ENCODE measurements around the gene PDS5B.

DNA sequence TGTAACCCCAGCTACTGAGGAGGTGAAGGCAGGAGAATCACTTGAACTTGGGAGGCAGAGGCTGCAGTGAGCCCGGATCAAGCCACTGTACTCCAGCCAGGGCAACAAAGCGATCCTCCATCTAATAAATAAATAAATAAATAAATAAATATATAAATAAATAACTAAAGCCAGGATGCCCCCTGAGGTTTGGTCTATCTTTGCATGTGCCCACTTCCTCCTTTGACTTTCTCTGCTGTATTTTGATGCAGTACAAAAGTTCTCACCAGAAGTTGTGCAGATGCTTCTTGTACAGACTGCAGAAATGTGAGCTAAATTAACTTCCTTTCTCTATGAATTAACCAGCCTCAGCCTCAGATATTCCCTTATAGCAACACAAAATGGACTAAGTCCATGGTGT is 41.2 kb upstream of the PDS5B start:
- TF ChIP-seq POLR2A (IDR thresholded peaks at IDR 0.05) (no peak), CTCF (IDR thresholded peaks at IDR 0.05) (no peak)
